GM19467 (cell line): ENCODE measurements around the gene HOXD8.

Experiments
- ATAC-seq: cut with Tn5 transposase; IDR thresholded peaks from one replicate; pipeline ENCODE4 v1.9.1; 2021; ENCODE audit warnings: mild to moderate bottlenecking, moderate library complexity; ENCODE audit not compliant: unreplicated experiment

Gene HOXD8

GRCh38 chr2:176114930-176115625 lies 14.4 kb upstream of the HOXD8 start:
- ATAC-seq, result no peak

GRCh38 chr2:176115883-176116813 lies 13.4 kb upstream of the HOXD8 start, which contains the start of gene HOXD10:
TSS of gene HOXD10 (plus strand) at chr2:176116778. CDS start at chr2:176116834, 56 bp downstream.
- no peak for ATAC-seq

- no peak for ATAC-seq
Measured at GRCh38 chr2:176117162-176117822, 12.2 kb upstream of the HOXD8 start.

- no peak for ATAC-seq
Measured at GRCh38 chr2:176117823-176118371, 11.6 kb upstream of the HOXD8 start.

GRCh38 chr2:176118601-176119339 lies 10.7 kb upstream of the HOXD8 start:
- no peak for ATAC-seq

GRCh38 chr2:176120364-176121189 lies 8.9 kb upstream of the HOXD8 start:
- no peak for ATAC-seq

GRCh38 chr2:176121190-176122051 lies 8.1 kb upstream of the HOXD8 start:
- ATAC-seq, result no peak

- ATAC-seq, result no peak
Measured at GRCh38 chr2:176122052-176122682, 7.3 kb upstream of the HOXD8 start.

- no peak for ATAC-seq
Measured at GRCh38 chr2:176122683-176123410, 6.7 kb upstream of the HOXD8 start, which contains the start of gene HOXD9. TSS of gene HOXD9 (plus strand) at chr2:176122719. CDS start at chr2:176122769, 50 bp downstream.

- no peak for ATAC-seq
Measured at GRCh38 chr2:176123411-176124109, 5.9 kb upstream of the HOXD8 start.

GRCh38 chr2:176124110-176124946 lies 5.2 kb upstream of the HOXD8 start:
- no peak for ATAC-seq

GRCh38 chr2:176124947-176125771 lies 4.3 kb upstream of the HOXD8 start:
- no peak for ATAC-seq

GRCh38 chr2:176125772-176126054 lies 3.8 kb upstream of the HOXD8 start:
- no peak for ATAC-seq

GRCh38 chr2:176126929-176127773 lies 2.4 kb upstream of the HOXD8 start:
- no peak for ATAC-seq

- ATAC-seq, result no peak
Measured at GRCh38 chr2:176127774-176128072, 1.8 kb upstream of the HOXD8 start.
